ENCODE results near the gene PTP4A1.
"Not testable (repeated sequence)": the region's sequence is repeated elsewhere in the genome, so short reads cannot be mapped to it uniquely, and the experiment has no call there.

The PTP4A1 gene

DNA sequence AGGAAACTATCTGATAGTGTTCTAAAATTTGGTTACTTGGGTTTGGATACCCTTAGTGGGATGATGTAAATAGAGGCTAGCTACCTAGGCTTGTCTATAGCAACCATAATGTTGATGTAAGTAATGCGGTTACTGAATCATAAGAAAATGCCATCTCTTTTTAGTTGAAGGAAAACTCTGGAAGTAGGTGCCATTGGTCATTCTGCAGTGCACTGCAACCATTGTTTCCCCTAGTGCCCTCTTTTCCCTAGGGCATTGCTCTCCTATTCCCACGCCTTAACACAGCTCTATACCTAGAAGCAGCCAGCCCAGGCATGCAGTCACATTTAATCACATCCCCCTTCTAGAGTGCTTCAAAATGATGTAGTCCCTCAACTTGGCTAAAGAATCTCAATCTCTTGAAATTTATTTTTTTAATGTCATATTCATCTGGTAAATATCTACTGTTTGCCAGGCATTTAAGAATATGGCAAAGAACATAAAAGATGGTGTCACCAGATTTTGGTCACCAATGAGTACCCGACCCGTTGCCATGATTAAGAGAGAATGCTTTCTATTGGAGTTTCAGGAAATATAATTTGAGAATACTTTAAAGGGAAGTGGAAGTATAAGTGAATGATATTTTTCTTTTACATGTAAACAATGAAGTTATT is 10.4 kb downstream of the PTP4A1 start:
- DNase-seq (ENCODE audit: low read depth in 2 of 2) = no peak

DNA sequence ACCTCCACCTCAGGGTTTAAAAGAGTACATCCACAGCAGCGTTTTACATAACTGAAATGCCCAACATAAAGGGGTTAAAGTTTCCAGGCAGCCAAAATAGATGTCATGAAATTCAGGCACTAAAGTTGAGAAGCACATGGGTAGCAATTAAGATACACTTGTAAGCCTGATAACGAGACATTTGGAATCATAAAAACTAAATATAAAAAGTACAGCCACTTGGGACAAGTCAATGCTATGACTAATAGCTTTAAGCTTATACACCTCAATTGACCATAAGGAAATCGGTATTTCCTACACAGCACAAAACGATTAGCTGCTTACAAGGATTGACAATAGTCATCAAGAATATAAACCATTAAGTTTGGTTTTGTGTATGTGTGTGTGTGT is 11.8 kb downstream of the PTP4A1 start:
- DNase-seq (ENCODE audit: low read depth in 2 of 2) = no peak

DNA sequence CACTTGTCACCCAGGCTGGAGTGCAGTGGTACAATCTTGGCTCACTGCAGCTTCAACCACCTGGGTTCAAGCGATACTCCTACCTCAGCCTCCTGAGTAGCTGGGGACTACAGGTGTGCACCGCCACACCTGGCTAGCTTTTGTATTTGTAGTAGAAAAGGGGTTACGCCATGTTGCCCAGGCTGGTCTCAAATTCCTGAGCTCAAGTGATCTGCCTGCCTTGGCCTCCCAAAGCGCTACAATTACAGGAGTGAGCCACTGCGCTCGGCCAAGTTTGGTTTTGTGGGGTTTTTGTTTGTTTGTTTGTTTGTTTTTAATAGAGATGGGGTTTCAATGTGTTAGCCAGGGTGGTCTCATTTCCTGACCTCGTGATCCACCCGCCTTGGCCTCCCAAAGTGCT is 12.3 kb downstream of the PTP4A1 start:
- DNase-seq (ENCODE audit: low read depth in 2 of 2) = no peak

DNA sequence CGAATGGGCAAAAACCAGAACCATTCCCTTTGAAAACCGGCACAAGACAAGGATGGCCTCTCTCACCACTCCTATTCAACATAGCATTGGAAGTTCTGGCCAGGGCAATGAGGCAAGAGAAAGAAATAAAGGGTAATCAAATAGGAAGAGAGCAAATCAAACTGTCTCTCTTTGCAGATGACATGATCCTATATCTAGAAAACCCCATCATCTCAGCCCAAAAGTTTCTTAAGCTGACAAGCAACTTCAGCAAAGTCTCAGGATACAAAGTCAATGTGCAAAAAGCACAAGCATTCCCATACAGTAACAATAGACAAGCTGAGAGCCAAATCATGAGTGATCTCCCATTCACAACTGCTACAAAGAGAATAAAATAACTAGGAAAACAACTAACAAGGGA is 13.4 kb downstream of the PTP4A1 start:
- not testable (repeated sequence) for DNase-seq (ENCODE audit: low read depth in 2 of 2)

DNA sequence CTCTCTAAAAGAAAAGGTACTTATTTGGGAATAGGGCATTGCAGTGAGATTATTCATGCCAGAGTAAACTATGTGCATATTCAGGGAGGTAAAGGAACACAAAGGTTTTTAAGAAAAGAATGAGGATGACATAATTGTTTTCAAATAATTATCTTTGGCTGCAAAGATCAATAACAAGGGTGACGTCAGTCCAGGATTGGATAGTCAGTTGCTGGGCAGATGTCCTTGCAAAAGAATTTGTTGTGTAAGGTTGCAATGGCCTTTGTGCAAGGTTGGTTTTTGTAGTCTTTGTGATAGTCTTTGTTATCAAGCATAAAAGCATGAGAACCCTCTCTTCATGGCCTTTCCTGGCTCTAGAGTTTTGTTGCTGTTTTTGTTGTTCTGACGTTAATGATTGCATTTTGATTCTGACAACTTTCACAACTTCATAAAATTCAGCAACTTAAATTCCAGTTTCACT is 17.7 kb downstream of the PTP4A1 start:
- DNase-seq (ENCODE audit: low read depth in 2 of 2) = no peak

DNA sequence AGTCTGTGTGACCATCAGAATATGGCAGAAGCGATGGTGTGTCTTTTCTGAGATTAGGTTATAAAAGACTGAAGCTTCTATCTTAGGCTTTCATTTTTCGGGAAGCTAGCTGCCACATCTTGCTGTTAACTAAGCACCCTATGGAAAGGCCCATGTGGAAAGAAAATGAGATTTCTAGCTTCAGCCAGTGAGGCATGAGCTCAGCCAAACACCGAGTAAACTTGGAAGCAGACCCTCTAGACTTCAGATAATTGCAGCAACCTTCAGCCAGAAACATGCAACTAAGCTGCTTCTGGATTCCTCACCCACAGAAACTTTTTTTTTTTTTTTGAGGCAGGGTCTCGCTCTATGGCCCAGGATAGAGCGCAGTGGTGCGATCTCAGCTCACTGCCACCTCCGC is 20.6 kb downstream of the PTP4A1 start:
- no peak for DNase-seq (ENCODE audit: low read depth in 2 of 2)

DNA sequence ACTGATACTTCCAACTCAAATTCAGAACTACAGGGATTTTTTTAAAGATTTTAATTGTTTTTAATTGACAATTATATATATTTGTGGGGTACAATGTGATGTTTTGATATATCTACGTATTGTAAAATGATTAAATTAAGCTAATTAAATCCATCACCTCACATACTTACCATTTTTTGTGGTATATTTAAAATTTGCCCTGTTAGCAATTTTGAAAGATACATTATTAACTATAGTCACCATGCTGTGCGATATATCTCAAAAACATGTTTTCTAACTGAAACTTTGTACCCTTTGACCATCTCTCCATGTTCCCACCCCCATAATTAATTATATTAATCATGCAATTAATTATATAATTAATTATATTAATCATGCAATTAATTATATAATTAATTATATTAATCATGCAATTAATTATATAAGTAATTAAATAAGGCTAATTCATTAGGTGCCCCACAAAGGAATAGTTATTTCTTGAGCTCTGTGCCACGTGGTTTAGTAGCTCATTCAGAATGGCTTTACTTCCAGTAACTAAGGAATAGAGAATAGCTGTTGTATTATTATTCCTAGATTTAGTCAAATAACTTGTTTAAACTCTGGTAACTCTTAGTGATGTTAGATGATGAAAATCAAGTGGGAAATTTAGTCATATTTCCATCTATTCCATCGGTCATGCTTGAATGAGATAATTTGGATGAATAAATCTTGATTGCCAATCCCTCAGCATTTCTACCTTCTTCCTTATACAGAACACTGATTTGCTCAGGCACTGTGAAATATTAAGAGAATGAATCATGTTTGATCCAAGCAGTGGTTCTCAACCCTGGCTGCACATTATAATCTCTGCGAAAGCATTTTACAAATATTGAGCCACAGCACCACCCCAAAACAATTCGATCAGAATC is 25.1 kb downstream of the PTP4A1 start:
- no peak for DNase-seq (ENCODE audit: low read depth in 2 of 2)

DNA sequence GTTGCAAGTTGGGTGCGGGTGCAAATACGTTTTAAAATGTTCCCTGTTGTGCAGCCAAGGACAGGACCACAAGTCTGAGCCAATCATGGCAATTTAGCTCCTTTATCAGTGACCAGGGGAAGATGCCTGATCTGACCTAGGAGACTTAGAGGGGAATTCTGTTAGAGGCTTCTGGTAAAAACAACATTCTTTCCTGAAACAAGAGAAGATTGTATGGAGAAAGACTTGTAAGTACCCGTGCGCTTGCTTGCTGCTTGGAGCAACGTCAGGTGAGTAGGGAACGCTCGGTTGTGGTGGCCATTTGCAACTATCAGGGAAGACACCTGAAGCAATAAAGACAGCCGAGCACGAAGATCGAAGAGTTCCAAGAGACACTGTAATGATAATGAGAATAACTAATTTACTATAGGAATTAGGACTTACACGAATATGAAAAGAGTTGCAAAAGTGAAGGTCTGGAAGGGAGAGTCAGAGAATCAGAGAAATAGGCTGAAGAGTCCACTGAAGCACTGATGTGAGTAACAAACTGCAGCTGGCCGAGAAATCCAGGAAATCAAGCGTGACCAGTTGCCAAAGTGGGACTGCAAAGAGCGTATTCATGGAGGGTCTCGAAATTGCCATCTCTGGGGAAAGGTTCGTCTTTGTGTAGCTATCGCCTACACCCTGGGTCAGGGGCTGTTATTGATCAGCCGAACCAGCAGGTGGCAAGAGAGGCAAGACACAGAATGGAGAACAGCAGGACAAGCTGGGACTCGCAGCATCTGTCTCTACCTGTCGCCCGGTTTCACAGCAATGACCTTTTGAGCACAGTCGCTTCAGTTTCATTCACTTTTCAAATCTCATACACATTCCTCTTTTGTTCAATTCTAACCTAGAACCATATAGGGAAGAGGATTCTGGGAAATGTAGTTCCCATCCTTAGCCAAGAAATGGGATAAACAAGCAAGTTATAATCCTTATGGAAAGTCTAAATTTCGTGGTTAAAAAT is 26.1 kb downstream of the PTP4A1 start:
- DNase-seq (ENCODE audit: low read depth in 2 of 2) = peak; percentile 42 to 46

DNA sequence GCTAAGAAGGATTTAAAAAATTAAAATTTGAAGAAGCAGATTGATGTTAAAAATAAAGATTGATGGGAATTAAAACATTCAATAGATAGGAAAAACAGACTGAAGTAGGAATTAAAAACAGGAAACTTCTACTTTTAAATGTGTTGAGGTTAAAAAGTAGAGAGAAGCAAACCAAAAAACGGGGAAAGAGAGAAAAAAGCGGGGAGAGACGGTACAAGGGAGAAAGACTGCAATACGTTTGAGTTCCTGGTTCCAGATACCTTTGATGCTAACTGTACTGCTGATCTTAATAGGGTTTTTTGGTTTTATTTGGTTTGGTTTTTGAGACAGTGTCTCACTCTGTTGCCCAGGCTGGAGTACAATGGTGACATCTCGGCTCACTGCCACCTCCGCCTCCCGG is 27.0 kb downstream of the PTP4A1 start:
- no peak for DNase-seq (ENCODE audit: low read depth in 2 of 2)

DNA sequence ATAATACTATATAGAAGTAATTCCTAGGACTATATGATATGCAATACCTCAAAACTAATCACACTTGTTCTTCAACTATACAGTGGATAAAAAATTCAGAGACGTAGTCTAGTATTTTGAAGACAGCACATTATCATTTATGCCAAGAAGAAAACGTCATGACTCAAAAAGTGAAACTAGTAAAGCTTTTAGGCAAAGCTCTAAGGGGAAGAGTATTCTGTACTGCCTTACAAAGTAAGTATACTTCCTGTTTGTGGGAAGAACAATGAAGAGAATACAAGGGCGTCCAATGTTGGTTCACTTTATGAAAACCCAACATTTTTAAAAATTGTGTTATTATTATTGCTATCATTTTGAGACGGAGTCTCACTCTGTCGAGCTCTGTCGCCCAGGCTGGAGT is 27.9 kb downstream of the PTP4A1 start:
- DNase-seq (ENCODE audit: low read depth in 2 of 2) = no peak

DNA sequence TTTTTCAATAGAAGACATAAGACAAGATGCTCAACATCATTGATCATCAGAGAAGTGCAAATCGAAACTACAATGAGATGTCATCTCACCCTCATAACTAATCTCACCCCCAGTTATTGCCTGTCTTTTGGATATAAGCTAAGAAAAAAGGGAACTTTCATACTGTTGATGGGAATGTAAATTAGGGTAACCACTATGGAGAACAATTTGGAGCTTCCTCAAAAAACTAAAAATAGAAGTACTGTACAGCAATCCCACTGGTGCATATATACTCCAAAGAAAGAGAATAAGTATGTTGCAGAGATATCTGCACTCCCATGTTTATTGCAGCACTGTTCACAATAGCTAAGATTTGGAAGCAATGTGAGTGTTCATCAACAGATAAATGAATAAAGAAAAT is 37.0 kb downstream of the PTP4A1 start:
- DNase-seq (ENCODE audit: low read depth in 2 of 2) = no peak

DNA sequence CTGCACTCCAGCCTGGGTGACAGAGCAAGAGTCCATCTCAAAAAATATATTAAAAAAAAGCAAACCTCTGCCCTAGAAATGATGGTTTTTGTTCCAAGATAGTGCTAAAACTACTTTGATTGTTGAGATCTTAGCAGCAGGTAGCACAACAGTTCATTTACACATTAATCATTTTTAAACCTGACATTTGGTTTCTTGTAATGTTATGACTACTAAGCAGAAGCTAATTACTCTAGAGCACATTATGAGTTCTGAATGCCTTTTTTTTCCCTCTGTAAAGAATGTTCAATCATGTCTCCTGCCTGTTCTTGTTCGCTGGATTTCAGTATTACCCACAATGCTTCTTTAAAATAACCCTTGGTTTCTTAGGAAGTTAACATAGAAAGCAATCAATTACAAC is 38.7 kb downstream of the PTP4A1 start:
- no peak for DNase-seq (ENCODE audit: low read depth in 2 of 2)

DNA sequence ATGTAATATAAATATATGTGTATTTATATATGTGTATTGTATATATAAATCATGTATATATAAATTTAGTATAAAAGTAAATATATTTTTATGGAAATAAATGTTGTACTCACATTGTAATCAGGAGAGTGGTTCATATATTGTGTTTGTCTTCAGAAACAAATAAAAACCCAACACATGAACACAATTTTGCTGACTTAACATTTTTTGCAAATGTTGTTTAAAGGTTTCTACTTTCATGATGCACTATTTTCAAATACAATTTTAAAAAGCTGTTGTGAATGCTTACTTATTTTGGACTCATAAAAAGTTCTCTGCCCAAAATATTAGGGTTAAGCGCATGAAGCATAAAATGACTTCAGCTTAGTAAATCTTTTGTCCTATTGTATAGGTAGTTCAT is 39.3 kb downstream of the PTP4A1 start:
- no peak for DNase-seq (ENCODE audit: low read depth in 2 of 2)

DNA sequence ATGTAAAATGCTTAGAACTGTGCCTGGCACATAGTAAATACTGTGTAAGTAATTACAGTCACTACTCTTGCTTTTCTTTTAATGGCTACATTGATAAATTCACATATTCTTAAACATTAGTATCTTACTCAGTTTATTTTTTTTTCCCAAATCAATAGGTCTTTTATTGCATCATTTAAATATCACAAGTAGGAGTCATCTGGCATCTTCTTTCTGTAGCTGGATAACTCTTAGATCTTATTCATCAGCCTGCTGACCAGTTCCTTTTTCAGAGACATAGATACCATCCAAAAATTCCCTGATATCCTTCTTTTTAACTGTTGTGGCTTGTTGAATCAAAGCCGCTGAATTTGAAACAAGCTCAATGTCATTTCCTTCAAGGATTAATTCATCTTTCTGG is 43.3 kb downstream of the PTP4A1 start:
- no peak for DNase-seq (ENCODE audit: low read depth in 2 of 2)

All from stimulated activated CD4-positive, alpha-beta T cell treated with anti-CD3 and anti-CD28 coated beads, Interleukin-1b, Interleukin-23, amount 100 ng/mL, for 1 hour (primary cell).